CD1c-positive myeloid dendritic cell (primary cell): ENCODE data around the gene NAA38.

ENCODE experiments used
- DNase-seq: peaks from one replicate; pipeline ENCODE4 v3.0.0-alpha.2; 2016; ENCODE audit errors: extremely low spot score

The NAA38 gene, protein sequence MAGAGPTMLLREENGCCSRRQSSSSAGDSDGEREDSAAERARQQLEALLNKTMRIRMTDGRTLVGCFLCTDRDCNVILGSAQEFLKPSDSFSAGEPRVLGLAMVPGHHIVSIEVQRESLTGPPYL

DNA sequence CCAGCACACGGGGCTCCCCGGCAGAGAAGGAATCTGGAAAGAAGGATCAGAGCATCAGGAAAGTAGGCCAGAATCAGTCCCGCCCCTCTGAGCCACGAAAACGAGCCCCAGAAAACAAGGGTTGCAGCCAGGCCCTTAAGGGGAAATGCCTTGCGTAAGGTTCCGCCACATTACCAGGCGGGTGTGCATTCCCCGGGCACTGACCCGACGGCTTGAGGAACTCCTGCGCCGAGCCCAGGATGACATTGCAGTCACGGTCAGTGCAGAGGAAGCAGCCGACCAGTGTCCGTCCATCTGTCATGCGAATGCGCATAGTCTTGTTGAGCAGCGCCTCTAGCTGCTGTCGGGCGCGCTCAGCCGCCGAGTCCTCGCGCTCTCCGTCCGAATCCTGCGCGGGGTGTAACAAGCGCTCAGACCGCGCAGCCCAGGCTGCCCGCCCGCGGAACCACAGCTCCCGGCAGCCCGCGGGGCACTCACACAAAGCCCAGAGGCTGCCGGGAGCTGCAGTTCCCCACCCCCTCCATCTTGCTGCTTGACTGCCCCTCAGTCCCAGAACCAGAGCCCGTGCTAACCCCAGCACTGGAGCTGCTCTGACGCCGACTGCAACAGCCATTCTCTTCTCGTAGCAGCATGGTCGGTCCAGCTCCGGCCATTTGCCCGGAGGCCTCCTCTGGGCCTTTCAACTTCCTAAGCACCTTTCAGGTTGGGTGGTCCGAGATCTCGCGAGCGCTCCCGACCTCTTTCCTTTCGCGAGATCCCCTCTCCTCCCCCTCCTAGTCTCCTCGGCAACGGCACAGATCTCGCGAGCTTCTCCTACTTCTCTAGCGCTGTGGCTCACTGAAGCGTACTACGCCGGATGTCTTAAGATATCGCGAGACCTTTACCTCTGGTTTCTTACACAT lies at the start of gene NAA38:
Gene NAA38 (minus strand): TSS at position 749 of the 902 bp plus-strand sequence. CDS start 96 bp downstream, at position 653.
- DNase-seq = peak; percentile 99

DNA sequence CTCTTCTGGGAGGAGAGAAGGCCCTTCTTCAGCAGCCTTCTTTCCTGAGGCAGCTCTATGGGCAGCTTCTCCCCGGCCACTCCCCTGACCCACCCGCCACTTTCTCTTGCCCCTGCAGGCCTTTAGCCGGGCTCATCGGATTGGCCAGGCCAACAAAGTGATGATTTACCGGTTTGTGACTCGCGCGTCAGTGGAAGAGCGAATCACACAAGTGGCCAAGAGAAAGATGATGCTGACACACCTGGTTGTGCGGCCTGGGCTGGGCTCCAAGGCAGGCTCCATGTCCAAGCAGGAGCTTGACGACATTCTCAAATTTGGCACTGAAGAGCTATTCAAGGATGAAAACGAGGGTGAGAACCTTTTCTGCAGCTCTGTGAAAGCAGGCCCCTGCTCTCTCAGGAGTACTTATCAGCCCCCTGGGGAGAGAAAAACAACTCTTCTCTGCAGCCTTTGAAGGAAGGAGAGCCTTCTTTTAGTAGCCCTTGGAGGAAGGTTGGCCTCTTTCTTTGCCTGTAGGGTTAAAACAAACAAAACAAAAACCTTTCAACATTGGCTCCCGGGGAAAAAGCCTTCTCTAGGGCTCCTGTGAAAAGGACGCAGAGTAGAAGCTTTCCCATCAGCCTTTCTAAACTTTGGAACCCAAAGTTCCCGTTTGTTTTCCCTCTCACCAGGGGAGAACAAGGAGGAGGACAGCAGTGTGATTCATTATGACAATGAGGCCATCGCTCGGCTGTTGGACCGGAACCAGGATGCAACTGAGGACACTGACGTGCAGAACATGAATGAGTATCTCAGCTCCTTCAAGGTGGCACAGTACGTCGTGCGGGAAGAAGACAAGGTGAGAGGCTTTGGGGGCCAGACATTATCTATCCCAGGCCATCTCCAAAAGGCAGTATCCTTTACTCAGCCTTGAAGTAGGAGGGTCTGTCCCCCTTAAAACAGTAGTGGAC lies 46.1 kb upstream of the NAA38 start:
- no peak for DNase-seq

DNA sequence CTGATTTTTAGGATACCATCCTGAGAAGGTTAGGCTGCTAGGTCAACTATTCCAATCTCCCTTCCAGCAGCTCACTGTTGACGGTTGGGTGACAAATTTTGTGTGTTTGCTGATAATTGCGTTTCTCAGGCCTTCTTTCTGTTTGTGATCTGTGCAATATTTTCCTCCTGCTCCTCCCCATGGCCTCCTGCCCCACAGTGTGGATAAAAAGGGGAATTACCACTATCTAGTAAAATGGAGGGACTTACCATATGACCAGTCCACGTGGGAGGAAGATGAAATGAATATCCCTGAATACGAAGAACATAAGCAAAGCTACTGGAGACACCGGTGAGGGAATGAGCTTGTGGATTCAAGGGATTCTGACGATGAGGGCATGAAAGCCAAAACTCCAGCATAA lies 40.4 kb upstream of the NAA38 start:
- peak; percentile 80 for DNase-seq

DNA sequence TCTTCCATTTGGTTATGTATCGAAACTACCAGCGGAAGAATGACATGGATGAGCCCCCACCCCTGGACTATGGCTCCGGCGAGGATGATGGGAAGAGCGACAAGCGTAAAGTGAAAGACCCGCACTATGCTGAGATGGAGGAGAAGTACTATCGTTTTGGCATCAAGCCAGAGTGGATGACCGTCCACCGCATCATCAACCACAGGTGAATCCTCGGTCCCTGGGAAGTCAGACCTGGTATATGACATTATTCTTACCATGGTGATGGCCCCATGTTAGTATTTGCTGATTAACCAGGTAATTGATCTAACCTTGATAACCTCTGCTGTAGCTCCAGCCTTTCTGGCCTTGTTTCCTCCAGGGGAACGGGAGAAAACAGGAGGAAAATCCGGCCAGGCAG lies 39.7 kb upstream of the NAA38 start:
- DNase-seq = no peak

DNA sequence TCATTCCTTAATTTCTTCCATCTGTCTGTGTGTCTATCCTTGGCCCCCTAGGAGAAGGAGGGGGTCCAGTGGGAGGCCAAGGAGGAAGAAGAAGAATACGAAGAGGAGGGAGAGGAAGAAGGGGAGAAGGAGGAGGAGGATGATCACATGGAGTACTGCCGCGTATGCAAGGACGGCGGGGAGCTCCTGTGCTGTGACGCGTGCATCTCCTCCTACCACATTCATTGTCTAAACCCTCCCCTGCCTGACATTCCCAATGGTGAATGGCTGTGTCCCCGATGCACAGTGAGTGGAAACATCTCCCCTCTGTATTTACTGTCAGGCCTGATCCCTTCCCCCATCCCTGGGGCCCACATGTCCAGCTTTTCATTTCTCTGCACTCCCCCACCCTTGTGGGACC lies 37.5 kb upstream of the NAA38 start:
- DNase-seq = no peak

DNA sequence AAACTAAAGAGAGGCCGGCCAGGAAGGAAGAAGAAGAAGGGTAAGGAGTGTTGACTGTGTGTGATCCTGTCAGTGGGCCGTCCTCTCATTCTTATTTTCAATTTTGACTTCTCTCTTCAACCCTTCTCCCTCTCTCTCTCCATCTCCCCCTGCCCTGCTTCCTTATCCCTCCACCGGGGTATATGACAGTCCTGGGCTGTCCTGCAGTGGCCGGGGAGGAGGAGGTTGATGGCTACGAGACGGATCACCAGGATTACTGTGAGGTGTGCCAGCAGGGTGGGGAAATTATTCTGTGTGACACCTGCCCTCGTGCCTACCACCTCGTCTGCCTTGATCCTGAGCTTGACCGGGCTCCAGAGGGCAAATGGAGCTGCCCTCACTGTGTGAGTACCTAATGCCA lies 36.9 kb upstream of the NAA38 start:
- DNase-seq = no peak

DNA sequence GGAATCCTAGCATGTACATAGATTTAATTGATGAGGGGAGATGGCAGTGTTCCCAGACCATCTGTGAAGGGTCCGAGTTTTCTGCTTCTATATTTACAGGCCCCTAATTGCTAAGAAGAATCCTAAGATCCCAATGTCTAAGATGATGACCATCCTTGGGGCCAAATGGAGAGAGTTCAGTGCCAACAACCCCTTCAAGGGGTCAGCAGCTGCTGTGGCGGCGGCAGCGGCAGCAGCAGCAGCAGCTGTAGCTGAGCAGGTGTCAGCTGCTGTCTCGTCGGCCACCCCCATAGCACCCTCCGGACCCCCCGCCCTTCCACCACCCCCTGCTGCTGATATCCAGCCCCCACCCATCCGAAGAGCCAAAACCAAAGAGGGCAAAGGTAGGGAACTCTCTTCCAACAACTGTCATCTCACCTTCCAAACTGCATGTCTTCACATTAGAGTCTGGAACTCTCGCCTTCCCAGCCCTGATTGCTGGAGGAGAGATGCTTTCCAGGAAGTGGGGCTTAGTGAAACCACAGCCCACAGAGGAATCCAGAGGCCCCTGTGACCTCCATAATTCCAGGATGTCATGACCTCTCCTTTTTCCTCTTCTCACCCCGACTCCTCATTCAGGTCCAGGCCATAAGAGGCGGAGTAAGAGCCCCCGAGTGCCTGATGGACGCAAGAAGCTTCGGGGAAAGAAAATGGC lies 36.0 kb upstream of the NAA38 start:
- no peak for DNase-seq

DNA sequence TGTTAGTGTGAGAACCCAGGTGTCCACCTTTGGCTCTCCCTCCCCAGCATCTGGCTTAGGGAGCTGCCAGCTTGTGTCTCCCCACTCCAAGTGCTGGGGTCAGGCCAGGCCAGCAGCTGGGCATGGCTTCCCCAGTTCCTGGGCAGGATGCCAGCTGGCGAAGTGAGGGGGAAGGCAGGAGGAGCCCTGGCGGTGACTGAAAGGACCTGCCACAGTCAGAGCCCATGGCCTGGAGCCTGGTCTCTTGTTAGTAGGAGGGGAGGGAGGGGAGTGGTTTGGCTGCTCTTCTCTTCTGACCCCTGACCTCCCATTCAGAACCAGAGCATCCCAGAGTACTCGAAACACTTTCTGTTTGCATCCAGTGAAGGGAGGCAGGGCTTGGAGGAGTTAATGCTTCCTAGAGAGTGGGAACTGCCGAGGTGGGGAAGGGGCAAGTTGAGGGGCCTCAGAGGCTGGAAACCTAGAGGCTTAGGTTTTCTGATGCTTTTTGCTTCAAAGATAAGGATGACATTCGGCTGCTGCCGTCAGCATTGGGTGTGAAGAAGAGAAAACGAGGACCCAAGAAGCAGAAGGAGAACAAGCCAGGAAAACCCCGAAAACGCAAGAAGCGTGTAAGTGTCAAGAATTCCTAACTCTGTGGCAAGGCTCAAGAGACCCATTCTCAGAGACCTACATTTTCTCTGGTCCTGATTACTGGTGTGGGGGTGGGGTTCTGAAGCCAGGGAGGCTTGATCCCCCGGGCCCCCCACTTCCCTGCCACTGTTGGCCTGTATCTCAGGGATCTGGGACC lies 32.0 kb upstream of the NAA38 start:
- peak; percentile 91 for DNase-seq

DNA sequence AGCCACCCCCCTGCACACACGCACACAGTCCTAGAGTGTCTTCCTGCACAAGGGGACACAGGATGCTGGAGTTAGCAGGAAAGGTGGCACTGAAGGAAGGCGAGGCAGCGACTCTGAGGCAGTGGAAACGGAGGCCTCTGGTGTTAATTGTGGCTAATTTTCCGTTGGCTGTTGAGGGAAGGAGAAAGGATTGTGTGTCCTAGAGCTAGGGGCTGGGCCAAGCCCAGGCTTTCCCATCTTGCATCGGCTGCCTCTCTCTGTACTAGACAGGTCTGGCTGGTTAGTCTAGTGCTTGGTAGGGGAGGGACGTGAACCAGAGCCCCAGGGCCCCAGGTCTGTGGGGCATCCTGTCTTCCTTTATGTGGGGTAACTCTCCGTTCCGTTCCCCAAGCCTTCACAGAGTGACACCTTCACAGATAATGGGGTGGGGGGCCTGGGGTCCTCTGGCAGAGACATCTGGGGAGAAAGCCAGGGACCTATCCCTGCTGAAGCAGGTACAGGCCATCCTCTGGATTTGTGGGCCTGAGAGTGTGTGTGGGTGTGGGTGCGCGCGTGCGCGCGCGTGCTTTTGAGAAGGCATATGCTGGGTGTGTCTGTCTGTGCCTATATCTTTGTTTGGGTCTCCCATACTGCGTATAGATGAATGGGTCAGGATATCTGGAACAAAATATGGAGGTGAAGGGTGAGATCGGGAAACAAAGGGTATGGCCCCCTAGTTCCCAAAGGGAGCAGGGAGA lies 31.0 kb upstream of the NAA38 start, which contains the start of gene CHD3:
Gene CHD3 (plus strand): TSS at position 606 of the 737 bp plus-strand sequence. CDS start 212 bp downstream, outside the sequence.
- peak; percentile 21 for DNase-seq

DNA sequence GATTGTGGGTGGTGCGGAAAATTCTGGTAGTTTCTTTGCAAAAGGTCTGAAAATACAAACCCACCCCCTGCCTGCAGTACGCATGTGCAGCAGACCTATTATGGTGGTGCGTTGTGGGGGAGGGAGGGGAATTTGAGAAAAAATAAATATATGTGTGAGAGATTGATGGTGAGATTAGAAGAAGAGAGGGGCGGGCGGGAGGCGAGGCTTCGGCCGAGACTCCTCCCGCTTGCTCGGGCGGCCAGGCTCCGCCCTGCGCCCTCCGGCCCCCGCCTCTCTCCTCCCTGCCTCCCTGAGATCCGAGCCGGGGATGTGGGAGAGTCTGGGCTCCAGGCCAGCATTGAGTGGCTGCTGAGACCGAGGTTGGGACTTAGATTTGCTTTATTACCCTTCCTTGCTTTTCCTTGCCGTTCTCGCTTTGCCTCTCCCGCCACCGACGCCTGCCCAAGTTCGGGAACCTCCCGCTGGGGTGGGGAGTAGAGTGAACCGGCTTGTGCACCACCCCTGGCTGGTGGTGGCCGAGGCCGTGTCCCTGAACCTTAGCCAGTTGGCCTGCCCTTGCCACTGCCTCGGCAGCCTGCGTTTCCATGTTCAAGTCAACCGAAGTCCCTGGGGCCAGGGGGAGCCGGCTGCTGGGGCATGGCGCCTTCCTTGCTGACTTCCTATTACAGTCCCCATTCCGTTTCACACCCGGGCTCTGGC lies 30.3 kb upstream of the NAA38 start:
- peak; percentile 82 for DNase-seq

DNA sequence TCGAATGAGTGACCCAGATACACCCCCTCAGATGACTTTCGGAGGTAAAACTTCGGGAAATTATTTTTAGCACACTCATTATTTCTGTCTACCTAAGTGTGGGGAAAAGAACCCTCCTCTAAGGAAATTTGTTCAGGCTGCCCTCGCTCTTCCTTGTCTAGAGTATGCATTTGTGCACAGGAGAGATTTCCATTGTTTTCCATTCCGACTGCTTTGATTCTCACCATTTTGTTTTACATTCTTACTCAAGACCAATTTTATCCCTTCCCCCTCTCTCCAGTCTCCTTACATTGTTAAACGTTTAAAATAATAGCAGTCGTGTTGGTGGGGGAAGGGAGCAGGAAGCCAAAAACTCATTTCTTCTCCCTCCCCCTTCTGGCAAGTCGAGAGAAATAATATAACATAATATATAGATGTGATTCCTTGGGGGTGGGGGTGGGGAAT lies 29.7 kb upstream of the NAA38 start:
- DNase-seq = no peak

DNA sequence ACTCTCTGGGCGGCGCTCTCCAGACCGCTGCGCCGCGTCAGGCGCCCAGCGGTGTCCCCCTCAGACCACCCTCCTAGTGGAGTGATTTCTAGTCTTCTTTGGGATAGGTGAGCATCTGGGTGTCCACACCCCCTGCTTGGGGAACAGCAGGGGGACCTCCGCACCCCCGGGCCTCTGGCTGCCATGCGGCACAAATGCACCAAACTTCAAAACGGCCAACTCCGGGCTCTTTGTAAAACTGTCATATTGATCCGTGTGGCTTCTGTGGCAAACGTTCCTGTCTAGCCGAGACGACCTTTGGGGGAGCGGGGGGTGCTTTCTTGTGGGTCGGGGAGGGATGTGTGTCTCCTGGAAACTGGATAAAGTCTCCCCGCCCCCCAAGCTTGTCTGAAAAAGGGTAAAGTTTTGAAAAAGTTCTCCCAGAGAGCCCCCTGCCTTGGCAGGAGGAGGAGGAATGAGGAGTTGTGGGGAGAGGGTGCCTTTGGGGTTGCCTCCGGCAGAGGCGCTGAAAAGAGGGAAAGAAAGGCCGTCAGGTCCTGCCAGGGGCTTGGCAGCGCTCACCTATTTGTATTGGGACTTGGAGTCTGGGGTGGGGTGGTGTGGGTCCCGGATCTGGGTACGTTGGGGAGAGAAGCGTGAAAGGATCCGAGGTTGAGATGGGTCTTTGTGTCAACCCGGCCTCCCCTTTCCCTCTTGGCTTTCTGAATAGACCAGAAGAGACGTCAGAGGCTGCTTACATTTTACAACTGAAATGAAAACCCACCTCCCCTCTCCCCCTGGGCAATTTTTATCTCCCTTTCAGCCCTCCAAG lies 29.1 kb upstream of the NAA38 start:
- peak; percentile 32 for DNase-seq

DNA sequence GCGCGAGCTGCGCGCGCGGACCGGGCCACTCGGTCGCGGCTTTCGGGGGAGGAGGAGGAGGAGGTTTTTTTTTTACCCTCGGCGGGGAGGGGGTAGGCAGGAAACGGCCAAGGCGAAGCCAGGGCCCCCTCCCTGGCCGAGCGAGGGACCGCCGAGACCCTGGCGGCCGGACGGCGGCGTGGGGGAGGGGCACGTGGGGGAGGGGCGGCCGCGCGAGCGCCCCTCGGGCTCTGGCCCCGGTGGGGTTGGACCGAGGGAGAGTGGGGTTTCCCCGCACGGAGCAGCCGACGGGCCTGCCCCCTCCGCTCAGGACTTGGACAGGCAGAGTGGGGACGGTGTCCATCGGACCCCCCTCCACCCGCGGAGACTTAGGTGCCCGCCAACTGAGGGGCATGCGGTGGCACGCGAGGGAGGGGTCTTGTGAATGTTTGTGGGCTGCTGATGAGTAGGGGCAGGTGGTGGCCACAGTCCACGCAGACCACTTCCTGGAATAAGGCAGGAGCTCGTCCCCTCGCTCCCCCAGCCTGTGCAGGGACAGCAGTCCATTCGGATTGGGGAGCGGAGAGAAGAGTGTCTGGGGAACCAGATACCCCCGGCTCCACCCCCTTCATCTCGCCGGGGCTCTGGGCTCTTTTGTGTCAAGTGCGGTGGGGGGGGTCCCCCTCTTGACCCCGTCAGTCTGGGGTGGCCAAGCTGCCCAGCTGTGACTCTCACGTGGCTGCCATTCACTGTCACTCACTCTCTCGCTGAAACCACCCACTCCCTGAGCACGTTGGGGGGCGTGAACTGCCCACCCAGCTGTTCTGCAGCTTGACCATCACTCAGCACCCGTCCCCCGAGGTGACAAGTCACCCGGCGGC lies 28.2 kb upstream of the NAA38 start:
- peak; percentile 40 for DNase-seq

DNA sequence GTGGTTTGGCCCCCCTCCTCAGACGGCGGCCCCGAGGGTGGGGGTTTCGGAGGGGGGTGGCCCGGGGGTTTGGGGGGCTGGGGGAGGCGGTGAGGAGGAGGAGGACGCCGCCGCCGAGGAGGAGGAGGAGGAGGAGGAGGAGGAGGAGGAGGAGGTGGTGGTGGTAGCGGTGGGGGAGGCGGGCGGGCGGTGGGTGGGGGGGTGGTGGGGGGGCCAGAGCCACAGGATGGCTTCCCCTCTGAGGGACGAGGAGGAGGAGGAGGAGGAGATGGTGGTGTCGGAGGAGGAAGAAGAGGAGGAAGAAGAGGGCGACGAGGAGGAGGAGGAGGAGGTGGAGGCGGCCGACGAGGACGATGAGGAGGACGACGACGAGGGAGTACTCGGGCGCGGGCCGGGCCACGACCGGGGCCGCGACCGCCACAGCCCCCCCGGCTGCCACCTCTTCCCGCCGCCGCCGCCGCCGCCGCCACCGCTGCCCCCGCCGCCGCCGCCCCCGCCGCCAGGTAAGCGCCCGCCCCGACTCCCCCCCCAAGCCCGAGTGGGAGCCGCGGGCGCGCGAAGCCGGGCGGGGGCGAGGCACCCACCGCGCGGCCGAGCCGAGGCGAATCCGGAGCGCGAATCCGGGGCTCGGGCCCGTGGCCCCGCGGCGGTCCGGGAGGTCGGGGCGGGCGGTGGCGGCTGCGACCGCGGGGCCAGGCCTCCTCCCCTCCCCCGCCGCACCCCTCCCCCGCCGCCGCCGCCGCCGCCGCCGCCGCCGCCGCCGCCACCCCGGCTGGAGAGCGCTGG lies 27.4 kb upstream of the NAA38 start:
- no peak for DNase-seq

DNA sequence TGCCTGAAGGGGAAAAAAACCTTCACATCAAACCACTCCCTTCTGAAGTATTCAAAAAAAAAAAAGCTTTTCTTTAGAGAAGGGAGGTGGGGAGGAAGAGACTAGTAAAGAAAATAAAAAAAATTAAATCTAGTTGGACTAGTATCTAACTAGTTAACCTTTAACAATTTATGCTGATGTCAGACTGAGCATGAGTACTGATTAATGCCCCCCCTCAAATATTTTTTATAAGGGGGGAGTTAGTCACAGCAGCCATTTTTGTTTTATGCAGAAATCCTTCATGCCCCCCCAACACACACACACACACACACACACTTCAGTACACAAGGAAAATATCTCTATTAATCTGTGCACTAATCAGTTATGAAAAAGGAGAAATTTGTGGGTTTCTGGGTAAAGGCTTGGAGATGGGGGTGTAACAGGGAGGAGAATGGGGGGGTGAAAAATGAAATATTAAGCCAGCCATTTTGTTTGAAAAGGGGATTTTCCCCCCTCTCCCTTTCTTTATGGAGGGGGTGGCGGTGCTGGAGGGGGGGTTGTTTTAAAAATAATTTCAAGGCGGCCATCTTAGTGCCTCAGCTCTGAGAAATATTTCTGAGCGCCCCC lies 26.5 kb upstream of the NAA38 start:
- DNase-seq = peak; percentile 17

DNA sequence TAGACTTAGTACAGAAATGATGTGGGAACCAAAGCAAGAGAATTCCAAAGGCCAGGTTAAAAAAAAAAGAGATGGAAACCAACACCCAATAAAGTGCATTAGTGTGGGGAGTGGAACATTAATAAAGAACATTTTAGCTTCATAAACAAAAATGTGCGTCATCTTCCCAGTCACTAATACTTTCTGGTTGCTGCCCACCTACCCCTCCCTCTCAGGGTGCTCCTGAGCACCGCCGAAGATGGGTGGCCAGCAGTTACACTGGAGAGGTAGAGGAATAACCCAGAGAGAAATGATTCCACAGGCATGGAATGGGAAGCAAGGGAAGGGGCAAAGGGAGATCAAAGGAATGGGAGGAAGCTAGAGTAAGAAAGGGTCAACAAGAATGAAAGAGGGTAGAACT lies 25.3 kb upstream of the NAA38 start:
- DNase-seq = no peak
